ENCODE measurements around the gene UBA3.
A peak's percentile ranks its signal among the peaks of the same experiment; 100 is the strongest.

Gene UBA3

DNA sequence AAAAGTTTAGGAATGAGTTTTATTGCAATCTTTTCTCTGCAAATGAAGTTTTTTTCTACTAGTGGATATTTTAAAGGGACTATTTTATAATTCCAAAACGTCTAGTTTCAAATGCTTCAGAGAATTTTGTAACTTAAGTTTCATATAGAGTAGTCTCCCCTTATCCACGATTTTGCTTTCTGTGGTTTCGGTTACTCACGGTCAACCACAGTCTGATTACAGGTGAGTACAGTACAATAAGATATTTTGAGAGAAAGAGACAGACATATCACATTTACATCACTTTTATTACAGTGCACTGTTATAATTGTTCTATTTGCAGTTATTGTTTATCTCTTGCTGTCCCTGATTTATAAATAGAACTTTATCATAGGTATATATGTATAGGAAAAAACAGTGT is 59.3 kb downstream of the UBA3 start:
- TF ChIP-seq, protein P1, sequence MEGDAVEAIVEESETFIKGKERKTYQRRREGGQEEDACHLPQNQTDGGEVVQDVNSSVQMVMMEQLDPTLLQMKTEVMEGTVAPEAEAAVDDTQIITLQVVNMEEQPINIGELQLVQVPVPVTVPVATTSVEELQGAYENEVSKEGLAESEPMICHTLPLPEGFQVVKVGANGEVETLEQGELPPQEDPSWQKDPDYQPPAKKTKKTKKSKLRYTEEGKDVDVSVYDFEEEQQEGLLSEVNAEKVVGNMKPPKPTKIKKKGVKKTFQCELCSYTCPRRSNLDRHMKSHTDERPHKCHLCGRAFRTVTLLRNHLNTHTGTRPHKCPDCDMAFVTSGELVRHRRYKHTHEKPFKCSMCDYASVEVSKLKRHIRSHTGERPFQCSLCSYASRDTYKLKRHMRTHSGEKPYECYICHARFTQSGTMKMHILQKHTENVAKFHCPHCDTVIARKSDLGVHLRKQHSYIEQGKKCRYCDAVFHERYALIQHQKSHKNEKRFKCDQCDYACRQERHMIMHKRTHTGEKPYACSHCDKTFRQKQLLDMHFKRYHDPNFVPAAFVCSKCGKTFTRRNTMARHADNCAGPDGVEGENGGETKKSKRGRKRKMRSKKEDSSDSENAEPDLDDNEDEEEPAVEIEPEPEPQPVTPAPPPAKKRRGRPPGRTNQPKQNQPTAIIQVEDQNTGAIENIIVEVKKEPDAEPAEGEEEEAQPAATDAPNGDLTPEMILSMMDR (IDR thresholded peaks at IDR 0.05; ENCODE audit: poor library complexity, severe bottlenecking), result no peak
- Histone ChIP-seq H3K27me3 (ENCODE audit: insufficient read depth, poor library complexity, severe bottlenecking) (no peaks in the 10 kb centered on the region), H3K4me3 (ENCODE audit: severe bottlenecking) (no peak overlapping the region), H3K27ac (ENCODE audit: poor library complexity, severe bottlenecking) (no peak overlapping the region), H3K36me3 (ENCODE audit: low read depth) (peaks cover 69% of the 10 kb centered on the region), H3K4me1 (ENCODE audit: insufficient read depth, poor library complexity, severe bottlenecking) (no peaks in the 10 kb centered on the region), H3K9me3 (ENCODE audit: severe bottlenecking) (no peaks in the 10 kb centered on the region)
- DNase-seq (ENCODE audit: low spot score) (no peak), ATAC-seq (ENCODE audit: low read depth) (no peak)

DNA sequence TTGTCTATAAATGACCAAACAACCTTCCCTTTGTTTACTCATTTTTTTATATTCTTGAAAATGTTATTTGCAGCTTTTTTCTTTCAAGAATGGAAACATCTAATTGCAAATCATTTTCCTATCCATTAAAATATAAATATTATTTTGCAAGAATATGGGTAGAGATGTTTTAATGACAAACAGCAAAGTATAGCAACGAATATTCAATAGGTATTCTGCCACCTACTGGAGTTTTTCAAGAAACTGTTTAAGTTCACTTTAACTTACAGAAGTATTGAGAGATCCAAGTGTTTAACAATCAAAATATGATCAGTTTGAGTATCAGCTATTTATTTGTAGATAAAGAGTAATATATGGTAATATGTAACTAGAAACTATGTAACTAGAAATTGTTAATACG is 59.7 kb downstream of the UBA3 start:
- TF ChIP-seq, protein P1 (IDR thresholded peaks at IDR 0.05; ENCODE audit: poor library complexity, severe bottlenecking), result peak; percentile 78
- H3K27ac ChIP-seq (ENCODE audit: poor library complexity, severe bottlenecking), result no peak overlapping the region
- DNase-seq (ENCODE audit: low spot score) (no peak), ATAC-seq (ENCODE audit: low read depth) (no peak)
- no peak overlapping the region for H3K4me3 ChIP-seq (ENCODE audit: severe bottlenecking)
- H3K36me3 ChIP-seq (ENCODE audit: low read depth), result peaks cover 65% of the 10 kb centered on the region
- H3K4me1 ChIP-seq (ENCODE audit: insufficient read depth, poor library complexity, severe bottlenecking), result no peaks in the 10 kb centered on the region
- H3K27me3 ChIP-seq (ENCODE audit: insufficient read depth, poor library complexity, severe bottlenecking), result no peaks in the 10 kb centered on the region
- no peaks in the 10 kb centered on the region for H3K9me3 ChIP-seq (ENCODE audit: severe bottlenecking)

- Histone ChIP-seq H3K36me3 (ENCODE audit: low read depth) (peaks cover 37% of the 10 kb centered on the region), H3K27ac (ENCODE audit: poor library complexity, severe bottlenecking) (no peak overlapping the region), H3K9me3 (ENCODE audit: severe bottlenecking) (no peaks in the 10 kb centered on the region), H3K4me3 (ENCODE audit: severe bottlenecking) (no peak overlapping the region), H3K4me1 (ENCODE audit: insufficient read depth, poor library complexity, severe bottlenecking) (peaks cover 11% of the 10 kb centered on the region), H3K27me3 (ENCODE audit: insufficient read depth, poor library complexity, severe bottlenecking) (no peaks in the 10 kb centered on the region)
- DNase-seq (ENCODE audit: low spot score) (no peak), ATAC-seq (ENCODE audit: low read depth) (no peak)
- TF ChIP-seq, protein P1 (IDR thresholded peaks at IDR 0.05; ENCODE audit: poor library complexity, severe bottlenecking), result no peak
These were observed 63.3 kb downstream of the UBA3 start for GRCh38 chr3:69016901-69017300.

DNA sequence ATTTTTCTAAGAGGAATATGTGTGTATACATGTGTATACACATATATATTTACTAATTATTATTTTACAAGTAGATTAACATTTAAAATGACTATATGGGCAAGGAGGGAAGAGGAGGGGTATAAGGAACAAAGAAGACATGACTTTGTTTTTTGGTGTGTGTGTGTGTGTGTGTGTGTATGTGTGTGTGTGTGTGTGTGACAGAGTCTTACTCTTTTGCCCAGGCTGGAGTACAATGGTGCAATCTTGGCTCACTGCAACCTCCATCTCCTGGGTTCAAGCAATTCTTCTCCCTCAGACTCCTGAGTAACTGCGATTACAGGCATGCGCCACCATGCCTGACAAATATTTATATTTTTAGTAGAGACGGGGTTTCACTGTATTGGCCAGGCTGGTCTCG is 64.1 kb downstream of the UBA3 start:
- Histone ChIP-seq H3K4me3 (ENCODE audit: severe bottlenecking) (no peak overlapping the region), H3K36me3 (ENCODE audit: low read depth) (peaks cover 38% of the 10 kb centered on the region), H3K27me3 (ENCODE audit: insufficient read depth, poor library complexity, severe bottlenecking) (no peaks in the 10 kb centered on the region), H3K4me1 (ENCODE audit: insufficient read depth, poor library complexity, severe bottlenecking) (peaks cover 15% of the 10 kb centered on the region), H3K9me3 (ENCODE audit: severe bottlenecking) (no peaks in the 10 kb centered on the region), H3K27ac (ENCODE audit: poor library complexity, severe bottlenecking) (no peak overlapping the region)
- TF ChIP-seq, protein P1 (IDR thresholded peaks at IDR 0.05; ENCODE audit: poor library complexity, severe bottlenecking), result no peak
- ATAC-seq (ENCODE audit: low read depth) (no peak), DNase-seq (ENCODE audit: low spot score) (no peak)

GRCh38 chr3:69014022-69014580 is 66.1 kb downstream of the UBA3 start:
- Histone ChIP-seq H3K36me3 (ENCODE audit: low read depth) (peaks cover 45% of the 10 kb centered on the region), H3K4me3 (ENCODE audit: severe bottlenecking) (peak overlapping the region; percentile 57), H3K9me3 (ENCODE audit: severe bottlenecking) (no peaks in the 10 kb centered on the region), H3K27me3 (ENCODE audit: insufficient read depth, poor library complexity, severe bottlenecking) (no peaks in the 10 kb centered on the region), H3K27ac (ENCODE audit: poor library complexity, severe bottlenecking) (peak overlapping the region; percentile 95), H3K4me1 (ENCODE audit: insufficient read depth, poor library complexity, severe bottlenecking) (peaks cover 15% of the 10 kb centered on the region)
- DNase-seq (ENCODE audit: low spot score) (no peak), ATAC-seq (ENCODE audit: low read depth) (no peak)
- TF ChIP-seq, protein P1 (IDR thresholded peaks at IDR 0.05; ENCODE audit: poor library complexity, severe bottlenecking), result no peak
